Trophoblast cell (in vitro differentiated cells and primary cell): ENCODE data around the gene LIF.

Experiments
- DNase-seq, 2 donors: peaks; one replicate each; pipeline ENCODE4 v3.0.0-alpha.2; 2016
- H2AFZ ChIP-seq: 2 replicates; pipeline ENCODE4 v1.6.1; 2013; ENCODE audit warnings: low read length, moderate library complexity, mild to moderate bottlenecking; ENCODE audit not compliant: insufficient read depth, poor library complexity
- H2AK5ac ChIP-seq: 2 replicates; pipeline ENCODE4 v1.6.1; 2013; ENCODE audit warnings: mild to moderate bottlenecking, low read length
- H2BK120ac ChIP-seq: 2 replicates; pipeline ENCODE4 v1.6.1; 2013; ENCODE audit warnings: low read length, mild to moderate bottlenecking, moderate library complexity; ENCODE audit not compliant: insufficient read depth, poor library complexity
- H2BK12ac ChIP-seq: 2 replicates; pipeline ENCODE4 v1.6.1; 2013; ENCODE audit warnings: mild to moderate bottlenecking, low read length, moderate library complexity
- H2BK5ac ChIP-seq: 2 replicates; pipeline ENCODE4 v1.6.1; 2013; ENCODE audit warnings: low read length, low read depth, moderate library complexity, mild to moderate bottlenecking; ENCODE audit not compliant: poor library complexity
- H3K14ac ChIP-seq: 2 replicates; pipeline ENCODE4 v1.6.1; 2013; ENCODE audit warnings: mild to moderate bottlenecking, low read length
- H3K18ac ChIP-seq: 2 replicates; pipeline ENCODE4 v1.6.1; 2013; ENCODE audit warnings: mild to moderate bottlenecking, low read length
- H3K23ac ChIP-seq: 2 replicates; pipeline ENCODE4 v1.6.1; 2013; ENCODE audit warnings: low read length
- H3K27ac ChIP-seq: 2 replicates; pipeline ENCODE4 v1.5.1; 2013; ENCODE audit warnings: low read depth, mild to moderate bottlenecking, inconsistent platforms, low read length, moderate library complexity
- H3K27me3 ChIP-seq: 2 replicates; pipeline ENCODE4 v1.6.1; 2013; ENCODE audit warnings: inconsistent platforms, mild to moderate bottlenecking, low read length, moderate library complexity; ENCODE audit not compliant: insufficient read depth
- H3K36me3 ChIP-seq, 2 experiments: 1 replicate in 1 of 2; 2 replicates in 1 of 2; pipeline ENCODE4 v1.6.1; 2013; ENCODE audit warnings: low read length in 2 of 2, mild to moderate bottlenecking in 2 of 2, moderate library complexity in 1 of 2; ENCODE audit not compliant: insufficient read depth in 2 of 2, control insufficient read depth in 1 of 2
- H3K4ac ChIP-seq: 2 replicates; pipeline ENCODE4 v1.6.1; 2013; ENCODE audit warnings: low read depth, mild to moderate bottlenecking, low read length, moderate library complexity
- H3K4me1 ChIP-seq, 2 experiments: 1 replicate in 1 of 2; 2 replicates in 1 of 2; pipeline ENCODE4 v1.6.1; 2013; ENCODE audit warnings: low read length in 2 of 2, mild to moderate bottlenecking in 2 of 2, moderate library complexity in 1 of 2; ENCODE audit not compliant: insufficient read depth in 2 of 2, control insufficient read depth in 1 of 2
- H3K4me2 ChIP-seq: 2 replicates; pipeline ENCODE4 v1.6.1; 2013; ENCODE audit warnings: inconsistent platforms, mild to moderate bottlenecking, low read length, moderate library complexity
- H3K4me3 ChIP-seq: 2 replicates; pipeline ENCODE4 v1.5.1; 2013; ENCODE audit warnings: mild to moderate bottlenecking, low read depth, low read length, inconsistent platforms
- H3K79me1 ChIP-seq: one replicate; pipeline ENCODE4 v1.6.1; 2013; ENCODE audit warnings: low read length
- H3K79me2 ChIP-seq: 2 replicates; pipeline ENCODE4 v1.6.1; 2013; ENCODE audit warnings: low read length, mild to moderate bottlenecking; ENCODE audit not compliant: control insufficient read depth, insufficient read depth, poor library complexity
- H3K9ac ChIP-seq: 2 replicates; pipeline ENCODE4 v1.6.1; 2013; ENCODE audit warnings: mild to moderate bottlenecking, low read length
- H3K9me3 ChIP-seq: 2 replicates; pipeline ENCODE4 v1.6.1; 2013; ENCODE audit warnings: low read depth, mild to moderate bottlenecking, control low read depth, inconsistent platforms, low read length; ENCODE audit not compliant: insufficient read depth
- H4K12ac ChIP-seq: 2 replicates; pipeline ENCODE4 v1.6.1; 2013; ENCODE audit warnings: low read depth, mild to moderate bottlenecking, low read length, moderate library complexity
- H4K8ac ChIP-seq: 2 replicates; pipeline ENCODE4 v1.6.1; 2013; ENCODE audit warnings: low read depth, mild to moderate bottlenecking, low read length, moderate library complexity
- H4K91ac ChIP-seq: one replicate; pipeline ENCODE4 v1.6.1; 2013; ENCODE audit warnings: low read depth, mild to moderate bottlenecking, low read length, moderate library complexity
- WGBS: extraction: QIAGEN DNeasy Blood & Tissue Kit; methylation state at CpG from one replicate; pipeline ENCODE4 v1.1.7; 2013; ENCODE audit warnings: missing lambda C conversion rate; ENCODE audit not compliant: insufficient read length, insufficient coverage; ENCODE audit errors: extremely low coverage; 5-methylcytosine and 5-hydroxymethylcytosine counted together

The LIF gene

DNA sequence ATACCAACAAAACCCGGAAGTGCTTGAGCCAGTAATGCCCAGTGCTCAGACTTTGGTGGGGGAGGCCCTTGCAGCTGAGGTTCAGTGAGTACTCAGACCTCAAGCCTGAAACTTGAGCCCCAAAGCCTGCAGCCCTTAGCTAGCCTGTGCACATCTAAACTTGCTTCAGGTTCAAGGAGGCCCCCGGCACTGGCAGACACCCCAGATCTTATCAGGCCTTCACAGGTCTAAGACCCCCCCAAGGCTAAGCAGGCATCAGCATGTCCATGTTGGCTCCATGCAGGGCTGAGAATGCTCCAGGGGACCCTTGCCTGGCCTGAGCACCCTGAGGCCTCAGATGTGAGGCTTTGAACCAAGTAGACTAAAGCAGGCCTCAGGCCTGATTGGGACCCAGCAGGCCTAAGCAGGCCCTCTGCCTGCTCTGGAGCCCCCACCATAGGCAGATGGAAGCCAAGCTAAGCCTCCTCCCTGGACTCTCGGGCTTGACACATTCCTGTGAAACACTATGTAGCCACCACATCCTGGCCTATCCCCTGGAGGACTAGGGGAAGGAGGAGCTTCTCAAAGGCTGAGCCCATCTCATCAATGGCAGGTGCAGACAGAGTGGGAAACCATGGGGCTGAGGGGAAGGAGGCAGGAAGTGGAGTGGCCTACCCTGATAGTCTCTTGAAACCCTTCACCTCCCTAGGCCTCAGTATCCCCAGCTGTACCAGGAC, 43.9 kb upstream of the LIF start:
- Histone ChIP-seq H2AK5ac (peak overlapping the region; percentile 21), H3K36me3 (peaks cover 55 to 57% of the 10 kb centered on the region in 2 experiments), H2BK5ac (no peak overlapping the region), H3K9me3 (peaks cover 3% of the 10 kb centered on the region), H3K18ac (peak overlapping the region; percentile 0), H3K9ac (no peak overlapping the region), H2AFZ (no peak overlapping the region), H3K4me3 (no peak overlapping the region), H3K4me1 (peaks cover 24 to 27% of the 10 kb centered on the region in 2 experiments), H3K23ac (no peak overlapping the region), H3K14ac (peak overlapping the region; percentile 26), H4K91ac (no peak overlapping the region), H3K27me3 (no peaks in the 10 kb centered on the region), H4K12ac (no peak overlapping the region), H2BK12ac (no peak overlapping the region), H4K8ac (no peak overlapping the region), H3K4me2 (no peak overlapping the region), H3K79me2 (peaks cover 6% of the 10 kb centered on the region), H3K79me1 (peaks cover 10% of the 10 kb centered on the region), H3K27ac (peak overlapping the region; percentile 54), H2BK120ac (no peak overlapping the region), H3K4ac (no peak overlapping the region)
- WGBS = no CpG with 5 or more reads among the region's 3 CpGs
- DNase-seq = peak; percentile 62 to 70

DNA sequence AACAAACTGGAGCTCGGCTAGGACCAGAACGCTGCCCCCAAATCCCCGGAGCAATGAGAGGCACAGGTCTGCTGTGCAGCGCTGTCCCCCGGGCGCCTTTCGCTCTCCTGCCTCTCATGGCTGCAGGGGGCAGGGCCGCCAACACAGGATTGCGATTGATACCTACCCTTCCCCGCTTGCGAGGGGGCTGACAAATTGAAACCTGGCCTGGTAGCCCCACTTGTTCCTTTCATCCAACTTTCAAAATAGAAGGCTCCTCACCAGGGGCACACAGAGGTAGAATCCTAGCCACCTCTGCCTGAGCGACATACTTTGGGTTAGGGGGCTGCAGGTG, 43.4 kb upstream of the LIF start:
- Histone ChIP-seq H3K14ac (no peak overlapping the region), H4K8ac (peak overlapping the region; percentile 33), H3K4me2 (peak overlapping the region; percentile 61), H3K4ac (no peak overlapping the region), H3K27me3 (no peaks in the 10 kb centered on the region), H3K79me2 (peaks cover 6% of the 10 kb centered on the region), H3K36me3 (peaks cover 55 to 57% of the 10 kb centered on the region in 2 experiments), H3K4me3 (peak overlapping the region; percentile 33), H3K23ac (no peak overlapping the region), H3K4me1 (peaks cover 24 to 27% of the 10 kb centered on the region in 2 experiments), H2BK12ac (no peak overlapping the region), H3K27ac (peak overlapping the region; percentile 54), H2BK5ac (peak overlapping the region; percentile 7), H4K12ac (no peak overlapping the region), H2BK120ac (no peak overlapping the region), H3K18ac (no peak overlapping the region), H3K79me1 (peaks cover 10% of the 10 kb centered on the region), H3K9me3 (peaks cover 3% of the 10 kb centered on the region), H2AK5ac (no peak overlapping the region), H3K9ac (no peak overlapping the region), H4K91ac (peak overlapping the region; percentile 10), H2AFZ (no peak overlapping the region)
- no peak for DNase-seq
- no CpG with 5 or more reads among the region's 12 CpGs for WGBS

DNA sequence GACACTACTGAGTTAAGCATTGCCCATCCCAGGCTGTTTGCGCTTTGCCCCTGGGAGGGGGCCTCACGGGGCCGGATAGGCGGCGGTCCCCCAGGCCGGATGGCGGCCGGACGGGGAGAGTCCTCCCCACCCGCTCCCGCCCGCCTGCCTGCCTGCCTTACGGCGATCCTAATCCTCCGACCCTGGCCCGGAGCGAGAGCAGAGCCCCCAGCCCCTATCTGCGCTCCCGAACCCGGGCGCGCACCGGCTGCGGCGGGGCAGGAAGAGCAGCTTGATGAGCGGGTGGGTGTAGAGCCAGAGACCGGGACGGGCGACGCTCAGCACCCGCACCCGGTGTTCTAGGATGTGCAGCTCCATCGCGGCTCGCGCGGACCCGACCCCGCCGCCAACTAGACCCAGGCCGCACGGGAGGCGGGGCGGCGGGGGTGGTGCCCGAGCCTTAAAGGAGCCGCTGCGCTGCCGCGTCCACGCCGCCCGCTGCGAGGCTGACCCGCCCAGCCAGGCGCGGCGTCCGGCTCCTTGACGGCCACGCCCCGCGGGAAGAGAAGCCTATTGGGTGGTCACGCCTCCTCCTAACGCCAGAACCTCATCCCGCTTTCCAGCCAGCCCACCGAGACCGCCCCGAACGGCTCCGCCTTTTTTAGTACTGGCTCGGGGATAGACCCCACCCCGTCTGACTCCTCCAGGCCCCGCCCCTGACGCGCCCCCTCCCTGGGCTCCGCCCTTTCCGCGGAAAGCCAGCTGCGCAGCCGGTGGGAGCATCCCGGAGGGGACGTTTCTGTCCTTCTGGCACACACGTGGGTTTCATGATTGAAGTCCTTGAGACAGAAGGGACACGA, 42.8 kb upstream of the LIF start, which contains the start of gene CASTOR1:
CASTOR1 (minus strand) TSS at position 365 of the 839 bp plus-strand sequence; CDS start at position 357, 8 bp downstream.
- Histone ChIP-seq H2AK5ac (peak within 1 kb of the TSS; percentile 5), H2AFZ (peak within 1 kb of the TSS; percentile 5), H3K4me2 (peak within 1 kb of the TSS; percentile 81), H3K14ac (peak within 1 kb of the TSS; percentile 87), H2BK12ac (peak within 1 kb of the TSS; percentile 51), H3K9ac (peak within 1 kb of the TSS; percentile 70), H4K12ac (peak within 1 kb of the TSS; percentile 43), H3K36me3 (peaks cover 55 to 57% of the 10 kb centered on the region in 2 experiments), H3K4me1 (peaks cover 24 to 27% of the 10 kb centered on the region in 2 experiments), H3K18ac (peak within 1 kb of the TSS; percentile 31), H2BK5ac (peak within 1 kb of the TSS; percentile 81), H3K79me2 (peaks cover 6% of the 10 kb centered on the region), H2BK120ac (peak within 1 kb of the TSS; percentile 72), H3K4me3 (peak within 1 kb of the TSS; percentile 84), H3K9me3 (peaks cover 3% of the 10 kb centered on the region), H3K23ac (no peak within 1 kb of the TSS), H3K27ac (peak within 1 kb of the TSS; percentile 77), H3K4ac (peak within 1 kb of the TSS; percentile 58), H3K79me1 (peaks cover 10% of the 10 kb centered on the region), H3K27me3 (no peaks in the 10 kb centered on the region), H4K91ac (peak within 1 kb of the TSS; percentile 77), H4K8ac (peak within 1 kb of the TSS; percentile 33)
- no CpG with 5 or more reads among the region's 85 CpGs for WGBS
- peak; percentile 99 for DNase-seq

- WGBS = no CpG with 5 or more reads among the region's 27 CpGs
- H3K4me1 ChIP-seq = peaks cover 24 to 27% of the 10 kb centered on the region in 2 experiments
Measured at GRCh38 chr22:30288419-30289140, 42.0 kb upstream of the LIF start.

More at GRCh38 chr22:30288419-30289140, 42.0 kb upstream of the LIF start:
- Histone ChIP-seq H2BK120ac (peak overlapping the region; percentile 72), H2AFZ (peak overlapping the region; percentile 5), H3K27me3 (no peaks in the 10 kb centered on the region), H3K36me3 (peaks cover 51 to 55% of the 10 kb centered on the region in 2 experiments), H3K79me1 (peaks cover 10% of the 10 kb centered on the region), H3K18ac (peak overlapping the region; percentile 31), H2AK5ac (peak overlapping the region; percentile 5), H3K9me3 (peaks cover 3% of the 10 kb centered on the region), H2BK5ac (peak overlapping the region; percentile 81), H3K4me2 (peak overlapping the region; percentile 81), H3K9ac (peak overlapping the region; percentile 70), H4K91ac (peak overlapping the region; percentile 77), H3K27ac (peak overlapping the region; percentile 77), H3K4ac (peak overlapping the region; percentile 58), H3K14ac (peak overlapping the region; percentile 87), H2BK12ac (peak overlapping the region; percentile 51), H4K12ac (peak overlapping the region; percentile 43), H3K4me3 (peak overlapping the region; percentile 84), H3K79me2 (peaks cover 6% of the 10 kb centered on the region), H4K8ac (peak overlapping the region; percentile 20), H3K23ac (no peak overlapping the region)
- DNase-seq = no peak
